ENCODE data around the gene MYPOP. TPM values are rescaled to one million over a fixed set of nuclear protein-coding genes. Genes with fewer than 3 reads are reported as not detected.

The MYPOP gene
- total and polyA plus RNA-seq, 4 donors, result 0.70 to 3.0 (median 1.3) TPM

DNA sequence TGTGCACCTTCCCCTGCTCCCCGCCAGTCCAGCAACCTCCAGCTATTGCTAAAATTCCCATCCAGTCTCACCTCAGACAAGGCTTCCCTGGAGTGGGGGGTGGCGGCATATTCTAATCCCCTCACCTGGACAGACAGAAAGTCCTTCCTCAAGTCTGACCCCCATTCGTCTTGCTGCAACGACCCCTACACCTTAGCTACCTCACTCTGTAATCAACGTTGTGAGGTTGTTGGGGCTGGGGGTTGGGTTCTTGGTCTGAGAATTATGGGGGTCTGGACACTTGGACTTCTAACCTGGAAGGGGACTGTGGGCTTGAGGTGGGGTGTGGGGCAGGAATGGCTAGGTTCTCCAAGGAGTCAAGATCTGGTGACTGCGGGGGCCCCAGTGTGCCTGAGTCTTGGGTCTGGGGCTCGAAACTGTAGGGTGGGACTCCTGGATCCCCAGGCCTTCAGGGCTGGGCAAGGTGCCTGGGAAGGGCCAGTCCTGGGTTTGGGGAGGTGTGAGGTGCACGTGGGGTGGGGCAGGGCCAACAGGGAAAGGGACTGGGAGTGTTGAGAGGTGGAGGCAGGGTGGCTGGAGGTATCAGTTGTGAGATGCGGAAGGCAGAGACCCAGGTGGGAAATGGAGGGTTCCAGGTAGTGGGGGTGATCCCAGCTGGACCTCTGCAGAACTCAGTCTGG lies 37.0 kb downstream of the MYPOP start:
- peak overlapping the region; percentile 83 to 92 (median 83) for H3K4me3 ChIP-seq (ENCODE audit: low read depth in 1 of 3, low read length in 3 of 3)

DNA sequence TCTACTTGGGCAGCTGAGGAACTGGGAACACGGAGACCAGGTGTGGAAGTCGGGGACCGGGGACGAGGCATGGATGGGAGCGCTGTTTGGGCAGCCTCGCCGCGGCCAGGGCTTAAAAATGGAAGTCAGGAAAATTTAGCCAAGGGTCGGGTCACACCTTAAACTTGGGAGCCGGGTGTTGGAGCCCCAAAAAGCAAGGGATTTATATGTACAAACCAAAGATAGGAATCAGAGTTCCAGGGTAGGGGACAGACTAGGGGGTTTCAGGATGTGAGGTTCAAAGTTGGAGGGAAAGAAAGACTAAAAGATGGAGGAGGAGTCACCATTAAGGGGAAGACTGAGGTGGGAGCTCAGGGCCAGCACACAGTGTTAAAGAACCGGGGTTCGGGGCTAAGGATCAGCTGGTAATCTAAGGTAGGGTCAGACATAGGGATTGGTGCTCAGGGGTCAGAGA lies 37.8 kb downstream of the MYPOP start:
- 9% methylated on average over 12 of the region's 12 CpGs for WGBS
- Histone ChIP-seq H3K27ac (ENCODE audit: low read depth in 1 of 2, low read length in 2 of 2) (peak overlapping the region; percentile 96), H3K36me3 (ENCODE audit: control insufficient read depth in 4 of 4, insufficient read depth in 3 of 4, low read depth in 1 of 4, low read length in 3 of 4) (no peaks in the 10 kb centered on the region), H3K4me1 (ENCODE audit: control insufficient read depth in 4 of 4, insufficient read depth in 4 of 4, low read length in 3 of 4) (peaks cover 9 to 57% (median 40%) of the 10 kb centered on the region in 4 donors), H3K4me3 (ENCODE audit: low read depth in 1 of 3, low read length in 3 of 3) (peak overlapping the region; percentile 83 to 92 (median 83)), H3K9ac (ENCODE audit: low read depth in 1 of 2, low read length in 2 of 2) (peak overlapping the region; percentile 98 to 99), H3K27me3 (ENCODE audit: control insufficient read depth in 4 of 4, insufficient read depth in 4 of 4, low read length in 3 of 4) (no peaks in the 10 kb centered on the region), H3K9me3 (ENCODE audit: control insufficient read depth in 4 of 4, low read length in 3 of 4) (no peaks in the 10 kb centered on the region)
- DNase-seq (ENCODE audit: low spot score), result no peak
- TF ChIP-seq, protein P1, sequence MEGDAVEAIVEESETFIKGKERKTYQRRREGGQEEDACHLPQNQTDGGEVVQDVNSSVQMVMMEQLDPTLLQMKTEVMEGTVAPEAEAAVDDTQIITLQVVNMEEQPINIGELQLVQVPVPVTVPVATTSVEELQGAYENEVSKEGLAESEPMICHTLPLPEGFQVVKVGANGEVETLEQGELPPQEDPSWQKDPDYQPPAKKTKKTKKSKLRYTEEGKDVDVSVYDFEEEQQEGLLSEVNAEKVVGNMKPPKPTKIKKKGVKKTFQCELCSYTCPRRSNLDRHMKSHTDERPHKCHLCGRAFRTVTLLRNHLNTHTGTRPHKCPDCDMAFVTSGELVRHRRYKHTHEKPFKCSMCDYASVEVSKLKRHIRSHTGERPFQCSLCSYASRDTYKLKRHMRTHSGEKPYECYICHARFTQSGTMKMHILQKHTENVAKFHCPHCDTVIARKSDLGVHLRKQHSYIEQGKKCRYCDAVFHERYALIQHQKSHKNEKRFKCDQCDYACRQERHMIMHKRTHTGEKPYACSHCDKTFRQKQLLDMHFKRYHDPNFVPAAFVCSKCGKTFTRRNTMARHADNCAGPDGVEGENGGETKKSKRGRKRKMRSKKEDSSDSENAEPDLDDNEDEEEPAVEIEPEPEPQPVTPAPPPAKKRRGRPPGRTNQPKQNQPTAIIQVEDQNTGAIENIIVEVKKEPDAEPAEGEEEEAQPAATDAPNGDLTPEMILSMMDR (IDR thresholded peaks at IDR 0.05; ENCODE audit: low read depth, low read length, missing input control), result no peak
- TF ChIP-seq TAF1 (conservative IDR thresholded peaks at IDR 0.05) (no peak), JUND (IDR thresholded peaks at IDR 0.05) (no peak), RXRA (IDR thresholded peaks at IDR 0.05) (no peak), HNF4G (IDR thresholded peaks at IDR 0.05) (no peak), SP1 (IDR thresholded peaks at IDR 0.05) (no peak), NR2F2 (IDR thresholded peaks at IDR 0.05) (no peak), FOXA2 (IDR thresholded peaks at IDR 0.05) (no peak), ATF3 (IDR thresholded peaks at IDR 0.05) (no peak)
- TF ChIP-seq, protein P2, sequence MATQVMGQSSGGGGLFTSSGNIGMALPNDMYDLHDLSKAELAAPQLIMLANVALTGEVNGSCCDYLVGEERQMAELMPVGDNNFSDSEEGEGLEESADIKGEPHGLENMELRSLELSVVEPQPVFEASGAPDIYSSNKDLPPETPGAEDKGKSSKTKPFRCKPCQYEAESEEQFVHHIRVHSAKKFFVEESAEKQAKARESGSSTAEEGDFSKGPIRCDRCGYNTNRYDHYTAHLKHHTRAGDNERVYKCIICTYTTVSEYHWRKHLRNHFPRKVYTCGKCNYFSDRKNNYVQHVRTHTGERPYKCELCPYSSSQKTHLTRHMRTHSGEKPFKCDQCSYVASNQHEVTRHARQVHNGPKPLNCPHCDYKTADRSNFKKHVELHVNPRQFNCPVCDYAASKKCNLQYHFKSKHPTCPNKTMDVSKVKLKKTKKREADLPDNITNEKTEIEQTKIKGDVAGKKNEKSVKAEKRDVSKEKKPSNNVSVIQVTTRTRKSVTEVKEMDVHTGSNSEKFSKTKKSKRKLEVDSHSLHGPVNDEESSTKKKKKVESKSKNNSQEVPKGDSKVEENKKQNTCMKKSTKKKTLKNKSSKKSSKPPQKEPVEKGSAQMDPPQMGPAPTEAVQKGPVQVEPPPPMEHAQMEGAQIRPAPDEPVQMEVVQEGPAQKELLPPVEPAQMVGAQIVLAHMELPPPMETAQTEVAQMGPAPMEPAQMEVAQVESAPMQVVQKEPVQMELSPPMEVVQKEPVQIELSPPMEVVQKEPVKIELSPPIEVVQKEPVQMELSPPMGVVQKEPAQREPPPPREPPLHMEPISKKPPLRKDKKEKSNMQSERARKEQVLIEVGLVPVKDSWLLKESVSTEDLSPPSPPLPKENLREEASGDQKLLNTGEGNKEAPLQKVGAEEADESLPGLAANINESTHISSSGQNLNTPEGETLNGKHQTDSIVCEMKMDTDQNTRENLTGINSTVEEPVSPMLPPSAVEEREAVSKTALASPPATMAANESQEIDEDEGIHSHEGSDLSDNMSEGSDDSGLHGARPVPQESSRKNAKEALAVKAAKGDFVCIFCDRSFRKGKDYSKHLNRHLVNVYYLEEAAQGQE (IDR thresholded peaks at IDR 0.05), result no peak

More for the DNA sequence above, 37.0 kb downstream of the MYPOP start:
- H3K36me3 ChIP-seq (ENCODE audit: control insufficient read depth in 4 of 4, insufficient read depth in 3 of 4, low read depth in 1 of 4, low read length in 3 of 4), result no peaks in the 10 kb centered on the region
- 29% methylated on average over 9 of the region's 9 CpGs for WGBS
- no peaks in the 10 kb centered on the region for H3K9me3 ChIP-seq (ENCODE audit: control insufficient read depth in 4 of 4, low read length in 3 of 4)
- H3K4me1 ChIP-seq (ENCODE audit: control insufficient read depth in 4 of 4, insufficient read depth in 4 of 4, low read length in 3 of 4), result peaks cover 9 to 56% (median 39%) of the 10 kb centered on the region in 4 donors
- H3K9ac ChIP-seq (ENCODE audit: low read depth in 1 of 2, low read length in 2 of 2), result peak overlapping the region; percentile 98 to 99
- no peak for DNase-seq (ENCODE audit: low spot score)
- TF ChIP-seq RXRA (IDR thresholded peaks at IDR 0.05) (peak in 1 of 2 donors; percentile 9), FOXA2 (IDR thresholded peaks at IDR 0.05) (no peak)
- no peaks in the 10 kb centered on the region for H3K27me3 ChIP-seq (ENCODE audit: control insufficient read depth in 4 of 4, insufficient read depth in 4 of 4, low read length in 3 of 4)
- H3K27ac ChIP-seq (ENCODE audit: low read depth in 1 of 2, low read length in 2 of 2), result peak overlapping the region; percentile 96
